ENCODE results near the gene FAM180B.

DNA sequence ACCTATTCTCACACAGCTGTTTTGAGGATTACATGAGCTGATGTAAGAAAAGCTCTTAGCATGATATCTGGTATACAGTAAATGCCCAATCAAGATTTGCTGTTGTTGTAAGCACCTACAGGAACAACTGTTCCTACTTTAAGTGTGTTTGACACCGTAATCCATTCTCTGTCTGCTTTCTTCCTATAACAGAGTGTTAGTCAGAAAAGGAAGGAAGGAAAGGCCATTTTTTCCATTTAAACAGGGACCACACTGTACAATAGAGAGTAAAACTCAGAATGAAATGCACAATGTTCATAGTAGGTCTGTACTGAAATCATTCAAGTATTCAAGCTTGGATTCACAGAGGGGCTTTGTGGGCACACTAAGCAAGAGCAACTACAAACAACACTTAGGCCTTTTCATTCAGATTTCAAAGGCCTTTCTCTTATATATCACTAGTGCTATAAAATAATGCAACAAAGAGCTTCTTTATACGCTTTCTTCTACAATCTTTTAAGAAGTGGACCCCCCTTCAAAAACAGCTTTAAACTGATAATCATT, 34.4 kb downstream of the FAM180B start:
- TF ChIP-seq, protein P1, sequence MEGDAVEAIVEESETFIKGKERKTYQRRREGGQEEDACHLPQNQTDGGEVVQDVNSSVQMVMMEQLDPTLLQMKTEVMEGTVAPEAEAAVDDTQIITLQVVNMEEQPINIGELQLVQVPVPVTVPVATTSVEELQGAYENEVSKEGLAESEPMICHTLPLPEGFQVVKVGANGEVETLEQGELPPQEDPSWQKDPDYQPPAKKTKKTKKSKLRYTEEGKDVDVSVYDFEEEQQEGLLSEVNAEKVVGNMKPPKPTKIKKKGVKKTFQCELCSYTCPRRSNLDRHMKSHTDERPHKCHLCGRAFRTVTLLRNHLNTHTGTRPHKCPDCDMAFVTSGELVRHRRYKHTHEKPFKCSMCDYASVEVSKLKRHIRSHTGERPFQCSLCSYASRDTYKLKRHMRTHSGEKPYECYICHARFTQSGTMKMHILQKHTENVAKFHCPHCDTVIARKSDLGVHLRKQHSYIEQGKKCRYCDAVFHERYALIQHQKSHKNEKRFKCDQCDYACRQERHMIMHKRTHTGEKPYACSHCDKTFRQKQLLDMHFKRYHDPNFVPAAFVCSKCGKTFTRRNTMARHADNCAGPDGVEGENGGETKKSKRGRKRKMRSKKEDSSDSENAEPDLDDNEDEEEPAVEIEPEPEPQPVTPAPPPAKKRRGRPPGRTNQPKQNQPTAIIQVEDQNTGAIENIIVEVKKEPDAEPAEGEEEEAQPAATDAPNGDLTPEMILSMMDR (IDR thresholded peaks at IDR 0.05): no peak
- TF ChIP-seq POLR2A (IDR thresholded peaks at IDR 0.05): no peak

Measured in adrenal gland (tissue), 5 donors.